HUES6 (cell line): ENCODE data around the gene MYH13.

ENCODE experiments used
- H3K27ac ChIP-seq: 2 replicates; pipeline ENCODE4 v1.7.0; 2013; ENCODE audit warnings: low read depth, mild to moderate bottlenecking, low read length, inconsistent platforms
- H3K27me3 ChIP-seq: 2 replicates; pipeline ENCODE4 v1.6.1; 2013; ENCODE audit warnings: low read length; ENCODE audit not compliant: control insufficient read depth, insufficient read depth
- H3K36me3 ChIP-seq: 2 replicates; pipeline ENCODE4 v1.6.1; 2013; ENCODE audit warnings: low read length; ENCODE audit not compliant: control insufficient read depth, insufficient read depth
- H3K4me1 ChIP-seq: 2 replicates; pipeline ENCODE4 v1.6.1; 2013; ENCODE audit warnings: low read length; ENCODE audit not compliant: control insufficient read depth, insufficient read depth
- H3K4me3 ChIP-seq: 2 replicates; pipeline ENCODE4 v1.5.1; 2013; ENCODE audit warnings: low read depth, low read length
- H3K9ac ChIP-seq: one replicate; pipeline ENCODE4 v1.6.1; 2013; ENCODE audit warnings: mild to moderate bottlenecking, low read length
- H3K9me3 ChIP-seq: 2 replicates; pipeline ENCODE4 v1.6.1; 2013; ENCODE audit warnings: low read depth, low read length; ENCODE audit not compliant: control insufficient read depth, insufficient read depth

The MYH13 gene

GRCh38 chr17:10344816-10345215, 28.0 kb downstream of the MYH13 start:
- Histone ChIP-seq H3K9ac (no peak overlapping the region), H3K27ac (no peak overlapping the region), H3K9me3 (no peaks in the 10 kb centered on the region), H3K27me3 (no peaks in the 10 kb centered on the region), H3K4me1 (no peaks in the 10 kb centered on the region), H3K36me3 (no peaks in the 10 kb centered on the region), H3K4me3 (no peak overlapping the region)

DNA sequence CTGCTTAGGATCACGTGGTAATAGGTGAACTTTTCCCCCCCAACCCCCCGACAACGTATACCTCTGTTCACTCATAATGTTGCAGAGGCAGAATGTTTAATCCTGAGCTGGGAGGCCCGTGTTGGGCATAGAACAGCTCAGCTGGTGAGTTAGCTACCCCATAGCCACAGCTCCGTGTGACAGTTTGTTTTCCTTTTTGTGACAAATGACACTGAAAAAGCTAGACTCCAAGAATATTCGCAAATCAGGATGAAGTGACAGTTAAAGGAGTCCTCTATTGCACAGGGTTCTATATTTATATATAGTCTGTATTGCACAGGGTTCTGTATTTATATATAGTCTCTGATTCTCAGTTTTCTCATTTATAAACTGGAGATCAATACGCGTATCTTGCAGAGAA, 33.8 kb downstream of the MYH13 start:
- H3K4me3 ChIP-seq = no peak overlapping the region

DNA sequence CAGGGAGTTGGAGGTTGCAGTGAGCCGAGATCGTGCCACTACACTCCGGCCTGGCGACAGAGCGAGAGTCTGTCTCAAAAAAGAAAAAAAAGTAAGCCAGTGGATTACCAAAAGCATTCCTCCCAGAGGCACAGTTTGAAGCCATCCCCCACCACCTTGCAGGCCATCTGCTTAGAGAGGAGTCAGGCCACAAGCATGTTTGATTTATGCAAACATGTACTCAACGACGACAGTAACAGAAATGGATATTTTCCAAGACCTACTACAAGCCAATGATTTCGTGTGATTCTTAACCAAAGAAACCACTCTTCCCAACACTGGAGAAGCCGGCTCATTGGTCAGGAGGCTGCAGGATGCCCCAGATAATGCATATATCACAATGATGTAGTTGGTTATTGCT, 34.8 kb downstream of the MYH13 start:
- no peaks in the 10 kb centered on the region for H3K27me3 ChIP-seq
- H3K4me1 ChIP-seq = peaks cover 6% of the 10 kb centered on the region; the same call in 1 of the 2 replicates
- H3K36me3 ChIP-seq = no peaks in the 10 kb centered on the region
- no peak overlapping the region for H3K4me3 ChIP-seq
- H3K9me3 ChIP-seq = no peaks in the 10 kb centered on the region
- no peak overlapping the region for H3K9ac ChIP-seq
- no peak overlapping the region for H3K27ac ChIP-seq

More for the DNA sequence above, 33.8 kb downstream of the MYH13 start:
- Histone ChIP-seq H3K9me3 (no peaks in the 10 kb centered on the region), H3K4me1 (peaks cover 6% of the 10 kb centered on the region; the same call in 1 of the 2 replicates), H3K27me3 (no peaks in the 10 kb centered on the region), H3K9ac (no peak overlapping the region), H3K36me3 (no peaks in the 10 kb centered on the region), H3K27ac (no peak overlapping the region)

DNA sequence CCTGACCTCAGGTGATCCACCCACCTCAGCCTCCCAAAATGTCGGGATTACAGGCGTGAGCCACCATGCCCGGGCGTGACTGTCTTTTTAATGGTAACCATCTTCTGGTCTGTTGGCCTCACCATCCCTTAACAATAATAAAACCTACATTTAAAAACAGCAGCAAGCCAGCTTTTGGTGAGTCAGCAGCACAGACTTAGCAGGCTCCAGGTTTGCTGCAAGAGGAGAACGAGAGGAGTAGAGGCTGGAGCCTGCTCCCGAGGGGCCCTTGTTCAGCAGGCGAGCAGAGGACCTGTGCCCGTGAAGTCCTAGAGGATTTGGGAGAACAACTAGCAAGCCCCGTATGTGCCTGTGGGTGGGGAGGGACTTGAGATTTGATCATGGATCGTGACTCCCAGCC, 35.7 kb downstream of the MYH13 start:
- Histone ChIP-seq H3K9me3 (no peaks in the 10 kb centered on the region), H3K4me1 (peaks cover 6% of the 10 kb centered on the region; the same call in 1 of the 2 replicates), H3K27ac (no peak overlapping the region), H3K9ac (no peak overlapping the region), H3K36me3 (no peaks in the 10 kb centered on the region), H3K27me3 (no peaks in the 10 kb centered on the region), H3K4me3 (no peak overlapping the region)

GRCh38 chr17:10336393-10336792, 36.4 kb downstream of the MYH13 start:
- Histone ChIP-seq H3K36me3 (no peaks in the 10 kb centered on the region), H3K27ac (no peak overlapping the region), H3K27me3 (no peaks in the 10 kb centered on the region), H3K9me3 (no peaks in the 10 kb centered on the region), H3K4me3 (no peak overlapping the region), H3K4me1 (peaks cover 6% of the 10 kb centered on the region; the same call in 1 of the 2 replicates), H3K9ac (no peak overlapping the region)

DNA sequence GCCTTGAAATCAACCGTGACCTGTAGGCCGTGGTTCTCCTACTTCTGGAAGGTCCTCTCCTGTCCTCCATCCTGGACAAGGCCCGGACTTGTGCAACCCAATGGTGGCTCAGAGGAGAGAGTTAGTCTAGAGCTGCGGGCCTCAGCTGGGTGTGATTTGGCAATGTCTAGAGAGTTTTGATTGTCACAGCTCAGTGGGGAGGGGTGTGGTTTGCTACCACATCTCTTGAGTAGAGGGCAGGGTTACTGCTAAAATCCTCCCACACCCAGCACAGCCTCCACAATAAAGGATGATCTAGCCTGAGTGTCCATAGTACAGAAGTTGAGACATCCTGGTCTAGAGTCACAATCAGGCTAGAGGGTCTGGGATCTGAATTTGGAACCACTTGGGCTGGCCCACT, 40.3 kb downstream of the MYH13 start:
- H3K9me3 ChIP-seq = no peaks in the 10 kb centered on the region
- H3K4me3 ChIP-seq = no peak overlapping the region
- no peaks in the 10 kb centered on the region for H3K27me3 ChIP-seq

GRCh38 chr17:10328971-10329923, 43.6 kb downstream of the MYH13 start:
- H3K4me1 ChIP-seq = peaks cover 2% of the 10 kb centered on the region; the same call in 1 of the 2 replicates
- no peak overlapping the region for H3K9ac ChIP-seq
- no peaks in the 10 kb centered on the region for H3K27me3 ChIP-seq
- no peaks in the 10 kb centered on the region for H3K9me3 ChIP-seq
- H3K27ac ChIP-seq = no peak overlapping the region
- H3K36me3 ChIP-seq = no peaks in the 10 kb centered on the region
- H3K4me3 ChIP-seq = no peak overlapping the region

More for the DNA sequence above, 40.3 kb downstream of the MYH13 start:
- no peak overlapping the region for H3K9ac ChIP-seq
- H3K4me1 ChIP-seq = peaks cover 8% of the 10 kb centered on the region
- H3K36me3 ChIP-seq = no peaks in the 10 kb centered on the region
- H3K27ac ChIP-seq = no peak overlapping the region

GRCh38 chr17:10328206-10328605, 44.6 kb downstream of the MYH13 start:
- H3K4me3 ChIP-seq = no peak overlapping the region
- H3K27ac ChIP-seq = no peak overlapping the region
- H3K9me3 ChIP-seq = no peaks in the 10 kb centered on the region
- H3K4me1 ChIP-seq = peaks cover 2% of the 10 kb centered on the region; the same call in 1 of the 2 replicates
- no peaks in the 10 kb centered on the region for H3K36me3 ChIP-seq
- no peaks in the 10 kb centered on the region for H3K27me3 ChIP-seq
- H3K9ac ChIP-seq = no peak overlapping the region

DNA sequence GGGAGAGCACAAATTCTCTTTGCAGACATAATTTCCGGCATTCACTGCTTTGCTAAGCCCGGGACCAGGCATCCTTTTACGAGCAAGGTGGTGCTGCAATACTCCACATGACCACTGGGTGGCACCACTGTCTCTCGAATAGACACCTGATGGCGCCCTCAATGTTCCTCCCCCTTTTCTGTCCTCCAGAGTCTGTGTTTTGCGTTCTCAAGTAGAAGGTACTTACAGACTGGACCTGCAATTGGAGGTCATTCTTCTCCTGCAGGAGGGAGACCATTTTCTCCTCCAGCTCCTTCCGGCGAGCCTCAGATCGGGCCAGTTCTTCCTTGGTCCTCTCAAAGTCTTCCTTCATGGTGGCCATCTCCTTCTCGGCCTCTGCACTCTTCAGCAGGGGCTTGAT, 45.2 kb downstream of the MYH13 start:
- H3K36me3 ChIP-seq = no peaks in the 10 kb centered on the region
- H3K9ac ChIP-seq = no peak overlapping the region
- peaks cover 2% of the 10 kb centered on the region; the same call in 1 of the 2 replicates for H3K4me1 ChIP-seq
- H3K9me3 ChIP-seq = no peaks in the 10 kb centered on the region
- H3K4me3 ChIP-seq = no peak overlapping the region
- no peak overlapping the region for H3K27ac ChIP-seq
- no peaks in the 10 kb centered on the region for H3K27me3 ChIP-seq

DNA sequence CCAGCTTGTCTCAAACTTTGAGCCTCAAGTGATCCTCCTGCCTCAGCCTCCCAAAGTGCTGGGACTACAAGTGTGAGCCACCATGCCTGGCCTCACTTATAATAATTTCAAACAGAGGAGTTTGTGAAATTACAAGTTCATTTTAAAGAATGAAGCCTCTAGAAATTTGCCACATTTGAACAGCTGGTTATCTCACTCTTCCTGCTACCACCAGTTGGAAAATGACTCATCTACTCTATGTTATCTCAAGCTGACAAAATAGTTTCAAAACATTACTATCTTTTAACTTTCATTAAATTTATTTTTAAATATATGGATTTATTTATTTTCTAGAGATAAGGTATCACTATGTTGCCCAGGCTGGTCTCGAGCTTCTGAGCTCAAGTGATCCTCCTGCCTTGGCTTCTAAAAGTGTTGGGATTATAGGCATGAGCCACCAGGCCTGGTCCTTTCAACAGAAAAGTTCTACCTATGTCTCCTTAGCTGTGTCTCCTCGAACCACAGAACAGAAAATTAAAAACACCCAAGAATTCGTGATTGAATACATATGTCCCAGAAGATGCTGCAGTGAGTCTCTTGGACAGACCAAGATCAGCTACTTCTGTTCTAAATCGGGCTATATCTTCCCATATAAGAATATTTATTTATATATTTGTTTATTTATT, 47.6 kb downstream of the MYH13 start:
- Histone ChIP-seq H3K27ac (no peak overlapping the region), H3K36me3 (no peaks in the 10 kb centered on the region), H3K4me3 (no peak overlapping the region), H3K9me3 (no peaks in the 10 kb centered on the region), H3K9ac (no peak overlapping the region), H3K4me1 (peaks cover 2% of the 10 kb centered on the region; the same call in 1 of the 2 replicates), H3K27me3 (no peaks in the 10 kb centered on the region)
